ENCODE data around the gene KLHL9. TPM values are rescaled to one million over a fixed set of nuclear protein-coding genes. Genes with fewer than 3 reads are reported as not detected.

KLHL9 gene, protein sequence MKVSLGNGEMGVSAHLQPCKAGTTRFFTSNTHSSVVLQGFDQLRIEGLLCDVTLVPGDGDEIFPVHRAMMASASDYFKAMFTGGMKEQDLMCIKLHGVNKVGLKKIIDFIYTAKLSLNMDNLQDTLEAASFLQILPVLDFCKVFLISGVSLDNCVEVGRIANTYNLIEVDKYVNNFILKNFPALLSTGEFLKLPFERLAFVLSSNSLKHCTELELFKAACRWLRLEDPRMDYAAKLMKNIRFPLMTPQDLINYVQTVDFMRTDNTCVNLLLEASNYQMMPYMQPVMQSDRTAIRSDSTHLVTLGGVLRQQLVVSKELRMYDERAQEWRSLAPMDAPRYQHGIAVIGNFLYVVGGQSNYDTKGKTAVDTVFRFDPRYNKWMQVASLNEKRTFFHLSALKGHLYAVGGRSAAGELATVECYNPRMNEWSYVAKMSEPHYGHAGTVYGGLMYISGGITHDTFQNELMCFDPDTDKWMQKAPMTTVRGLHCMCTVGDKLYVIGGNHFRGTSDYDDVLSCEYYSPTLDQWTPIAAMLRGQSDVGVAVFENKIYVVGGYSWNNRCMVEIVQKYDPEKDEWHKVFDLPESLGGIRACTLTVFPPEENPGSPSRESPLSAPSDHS
- total RNA-seq, result 25.3 and 26.6 TPM in 2 replicates

DNA sequence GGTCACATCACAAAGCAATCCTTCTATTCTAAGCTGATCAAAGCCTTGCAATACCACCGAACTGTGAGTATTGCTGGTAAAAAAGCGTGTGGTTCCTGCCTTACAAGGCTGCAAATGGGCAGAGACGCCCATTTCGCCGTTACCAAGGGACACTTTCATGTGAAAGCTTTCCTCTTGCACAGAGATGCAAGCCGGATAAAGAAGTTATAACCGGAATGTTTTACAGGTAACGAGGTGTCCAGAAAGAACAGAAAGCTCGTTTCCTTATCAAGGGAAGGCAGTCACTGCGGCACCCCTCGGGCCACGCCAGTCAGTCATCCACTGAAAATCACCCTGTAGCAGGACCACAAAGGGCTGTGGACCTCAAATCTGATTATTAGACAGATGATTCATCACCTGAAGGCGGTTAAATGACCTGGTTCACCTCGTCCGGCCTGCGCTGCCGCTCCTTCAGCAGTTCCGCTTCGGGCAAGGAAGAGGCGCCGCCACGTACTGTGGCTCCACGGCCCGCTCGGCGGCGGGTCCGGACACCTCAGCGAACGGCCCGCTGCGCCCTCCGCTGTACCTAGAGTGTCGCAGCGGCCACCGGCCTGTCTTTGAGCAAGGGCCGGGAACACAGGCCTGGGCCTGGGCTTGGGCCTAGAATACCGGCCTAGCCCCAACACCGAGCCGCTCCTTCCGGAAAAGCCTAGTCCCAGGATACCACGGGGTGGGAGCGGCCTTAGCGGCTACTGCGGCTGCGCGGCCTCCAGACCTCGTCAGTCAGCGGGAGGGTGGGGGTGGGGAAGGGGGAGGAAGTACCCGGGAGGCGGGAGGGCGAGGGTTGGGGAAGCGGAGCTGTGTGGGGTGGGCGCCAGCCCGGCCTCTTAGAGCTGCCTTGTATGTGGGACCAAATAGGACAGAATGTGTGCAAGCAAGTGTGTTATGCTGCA is at the start of gene KLHL9:
TSS of gene KLHL9 (minus strand) at position 704 of the 932 bp plus-strand sequence. CDS start at position 159, 545 bp downstream.

DNA sequence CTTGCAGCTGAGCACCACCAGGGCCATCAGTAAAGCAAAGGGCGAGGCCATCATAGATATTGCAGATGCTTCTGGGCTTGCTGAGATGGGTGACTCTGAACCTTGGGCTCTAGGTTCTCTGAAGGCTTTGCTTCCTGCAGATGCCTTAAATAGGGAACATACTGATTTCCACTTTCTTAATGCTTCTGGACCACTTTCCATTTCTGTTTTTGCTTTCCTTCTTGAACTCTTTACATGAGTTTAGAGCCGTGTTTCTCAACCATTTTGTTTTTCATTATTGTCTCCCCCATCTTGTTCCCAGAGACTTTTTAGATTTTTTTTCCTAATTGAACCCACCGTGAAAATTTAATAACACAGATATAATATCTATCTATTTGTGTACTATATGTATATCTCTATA is 32.8 kb upstream of the KLHL9 start, which contains the start of gene IFNA13:
TSS of gene IFNA13 (minus strand) at position 101 of the 400 bp plus-strand sequence. CDS start at position 54, 47 bp downstream.

GRCh38 chr9:21350787-21351186 is 15.6 kb upstream of the KLHL9 start, which contains the start of gene IFNA6:
Gene IFNA6, minus strand, starts transcription at chr9:21350887. Its CDS starts 0 bp downstream, at chr9:21350887.

DNA sequence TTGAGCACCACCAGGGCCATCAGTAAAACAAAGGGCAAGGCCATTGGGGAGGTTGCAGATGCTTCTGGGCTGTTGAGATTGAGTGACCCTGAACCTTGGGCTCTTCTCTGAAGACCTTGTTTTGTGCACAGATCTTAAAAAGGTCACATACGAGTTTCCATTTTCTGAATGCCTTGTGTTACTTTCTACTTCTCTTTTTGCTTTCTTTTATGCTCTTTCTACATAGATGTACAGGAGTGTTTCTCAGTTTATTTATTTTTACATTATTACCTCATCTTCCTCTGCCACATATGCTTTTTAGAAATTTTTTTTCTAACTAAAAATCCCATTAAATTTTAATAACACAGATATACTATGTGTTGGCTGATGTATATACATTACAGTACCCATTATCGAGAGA is 30.0 kb downstream of the KLHL9 start, which contains the start of gene IFNA5:
TSS of gene IFNA5 (minus strand) at position 101 of the 400 bp plus-strand sequence. CDS start at position 44, 57 bp downstream.

Other genes starting within 250 kb of the KLHL9 start
- gene IFNW1, start 193.6 kb downstream of the KLHL9 start, total RNA-seq, result not detected in 2 replicates
- not detected in 2 replicates for gene IFNA21, start 168.7 kb downstream of the KLHL9 start, total RNA-seq
- gene IFNA4, start 147.8 kb downstream of the KLHL9 start, total RNA-seq, result not detected in 2 replicates
- gene IFNA7, start 133.2 kb downstream of the KLHL9 start, total RNA-seq, result not detected in 2 replicates
- not detected in 2 replicates for gene IFNA10, start 128.3 kb downstream of the KLHL9 start, total RNA-seq
- gene IFNA16, start 118.1 kb downstream of the KLHL9 start, total RNA-seq, result not detected in 2 replicates
- not detected in 2 replicates for gene IFNA17, start 107.2 kb downstream of the KLHL9 start, total RNA-seq
- not detected in 2 replicates for gene IFNA14, start 95.4 kb downstream of the KLHL9 start, total RNA-seq
- not detected in 2 replicates for gene IFNA5, start 30.1 kb downstream of the KLHL9 start, total RNA-seq
- not detected in 2 replicates for gene IFNA6, start 15.5 kb upstream of the KLHL9 start, total RNA-seq
- not detected in 2 replicates for gene IFNA13, start 32.7 kb upstream of the KLHL9 start, total RNA-seq
- not detected in 2 replicates for gene IFNA2, start 50.0 kb upstream of the KLHL9 start, total RNA-seq
- not detected in 2 replicates for gene IFNA8, start 73.7 kb upstream of the KLHL9 start, total RNA-seq
- not detected in 2 replicates for gene IFNA1, start 105.0 kb upstream of the KLHL9 start, total RNA-seq
- not detected in 2 replicates for gene IFNE, start 146.9 kb upstream of the KLHL9 start, total RNA-seq

Data from mammary microvascular endothelial cell (primary cell).